HepG2 (cell line): ENCODE data around the gene MOK. TPM values are rescaled to one million over a fixed set of nuclear protein-coding genes. Genes with fewer than 3 reads are reported as not detected.

Experiments
- ATAC-seq: fragments of 200-7000 bp; cut with Tn5 transposase; 3 replicates; pipeline ENCODE4 v1.9.1; 2020; ENCODE audit warnings: mild to moderate bottlenecking, moderate library complexity
- BruUV-seq: library from RNA; stranded (reverse); fragments of 400-500 nt; replicated peaks from 2 replicates; lab custom pipeline; 2021; lab: Mats Ljungman, UMichigan
- CTCF ChIA-PET: fragments of 300-600 bp; formaldehyde crosslinking; extraction: SDS; loops from one replicate; lab custom pipeline; 2021; ENCODE audit warnings: low total read pairs, inconsistent platforms, low intra/inter-chr PET ratio; lab: Yijun Ruan, JAX
- POLR2A ChIA-PET: fragments of 350-600 bp; sonication (Branson Sonifier 250); formaldehyde crosslinking; loops from one replicate; lab custom pipeline; 2020; ENCODE audit warnings: antibody characterized with exemption, inconsistent platforms; lab: Yijun Ruan, JAX
- DNase-seq: peaks from one replicate; pipeline ENCODE4 v3.0.0-alpha.2; 2015; ENCODE audit warnings: low spot score
- FAIRE-seq: peaks from 3 replicates; lab custom pipeline; 2011; peaks lifted over from hg19 to GRCh38; lab: Jason Lieb, UNC
- H2AFZ ChIP-seq: one replicate; pipeline ENCODE4 v1.6.1; 2011; ENCODE audit warnings: low read length, inconsistent platforms
- H3K27ac ChIP-seq: fragments of 300-600 bp; 3 replicates; pipeline ENCODE4 v1.8.0; 2011; ENCODE audit warnings: mixed run types, mild to moderate bottlenecking, mixed read lengths, low read length, inconsistent platforms; ENCODE audit not compliant: insufficient read depth; ENCODE audit errors: extremely low read length
- H3K27me3 ChIP-seq, 2 experiments: fragments of 200-600 bp in 1 of 2; 2 replicates in 1 of 2; 3 replicates in 1 of 2; pipeline versions ENCODE4 v1.6.0 to v1.8.0; 2011; ENCODE audit warnings: low read length in 2 of 2, mild to moderate bottlenecking in 2 of 2, moderate library complexity in 2 of 2, inconsistent platforms in 1 of 2; ENCODE audit not compliant: insufficient read depth in 2 of 2, control insufficient read depth in 1 of 2
- H3K36me3 ChIP-seq, 2 experiments: fragments of 200-600 bp in 1 of 2; replicated peaks in 1 of 2; 2 replicates in 1 of 2; 3 replicates in 1 of 2; pipeline versions ENCODE4 v1.5.1 to v1.8.0; 2011; ENCODE audit warnings: low read length in 2 of 2, inconsistent platforms in 1 of 2; ENCODE audit not compliant: insufficient read depth in 2 of 2, control insufficient read depth in 1 of 2
- H3K4me1 ChIP-seq: 2 replicates; pipeline ENCODE4 v1.5.1; 2012; ENCODE audit warnings: low read length, inconsistent platforms; ENCODE audit not compliant: insufficient read depth
- H3K4me2 ChIP-seq: 2 replicates; pipeline ENCODE4 v1.6.0; 2011; ENCODE audit warnings: low read depth, low read length, inconsistent platforms
- H3K4me3 ChIP-seq, 3 experiments: fragments of 200-600 bp in 1 of 3; sonication (generic), shearing (Covaris generic) in 1 of 3; replicated peaks in 1 of 3; 2 replicates each; pipeline ENCODE4 v1.5.1; 2011 to 2016; ENCODE audit warnings: low read length in 3 of 3, inconsistent platforms in 2 of 3, low read depth in 2 of 3, mild to moderate bottlenecking in 2 of 3, control low read depth in 1 of 3, mixed read lengths in 1 of 3; ENCODE audit not compliant: insufficient read depth in 1 of 3
- H3K79me2 ChIP-seq: one replicate; pipeline ENCODE4 v1.6.1; 2011; ENCODE audit warnings: low read length, inconsistent platforms; ENCODE audit not compliant: insufficient read depth
- H3K9ac ChIP-seq: 2 replicates; pipeline ENCODE4 v1.6.0; 2011; ENCODE audit warnings: mild to moderate bottlenecking, low read depth, low read length, inconsistent platforms; ENCODE audit not compliant: insufficient read depth
- H3K9me3 ChIP-seq: 2 replicates; pipeline ENCODE4 v1.5.1; 2012; ENCODE audit warnings: mild to moderate bottlenecking, low read length
- H4K20me1 ChIP-seq: 2 replicates; pipeline ENCODE4 v1.6.0; 2011; ENCODE audit warnings: inconsistent platforms, mild to moderate bottlenecking, low read length, moderate library complexity; ENCODE audit not compliant: insufficient read depth
- FOSL1 ChIP-seq: sonication (generic); formaldehyde crosslinking; IDR thresholded peaks from 2 replicates; pipeline ENCODE4 v1.9.0; 2021; ENCODE audit warnings: missing genetic modification reagents, borderline replicate concordance
- NCOA5 ChIP-seq: sonication (generic); formaldehyde crosslinking; IDR thresholded peaks from 2 replicates; pipeline ENCODE4 v1.4.0; 2020; ENCODE audit warnings: missing genetic modification reagents
- POLR2G ChIP-seq: fragments of 200-400 bp; formaldehyde crosslinking; IDR thresholded peaks from 2 replicates; pipeline ENCODE4 v1.6.1; 2018; ENCODE audit warnings: mild to moderate bottlenecking, low read depth, low read length, moderate library complexity
- SETDB1 ChIP-seq: sonication (generic); formaldehyde crosslinking; IDR thresholded peaks from 2 replicates; pipeline ENCODE4 v1.5.1; 2020; ENCODE audit warnings: missing genetic modification reagents, mild to moderate bottlenecking, borderline replicate concordance
- SIN3A ChIP-seq: IDR thresholded peaks from 2 replicates; pipeline ENCODE4 v1.6.1; 2011; ENCODE audit warnings: low read depth, mild to moderate bottlenecking, control low read depth, low read length, borderline replicate concordance
- ZNF383 ChIP-seq: sonication (generic); formaldehyde crosslinking; IDR thresholded peaks from 2 replicates; pipeline ENCODE4 v1.4.0; 2020; ENCODE audit warnings: missing genetic modification reagents, mild to moderate bottlenecking, borderline replicate concordance
- ZNF547 ChIP-seq: sonication (generic); formaldehyde crosslinking; IDR thresholded peaks from 2 replicates; pipeline ENCODE4 v1.5.1; 2020; ENCODE audit warnings: mild to moderate bottlenecking, missing genetic modification reagents
- ZNF567 ChIP-seq: sonication (generic); formaldehyde crosslinking; IDR thresholded peaks from 2 replicates; pipeline ENCODE4 v1.8.1; 2023; ENCODE audit warnings: mild to moderate bottlenecking, missing genetic modification reagents, borderline replicate concordance
- ZNF746 ChIP-seq: sonication (generic); formaldehyde crosslinking; IDR thresholded peaks from 2 replicates; pipeline ENCODE4 v1.8.0; 2022; ENCODE audit warnings: mild to moderate bottlenecking, missing genetic modification reagents
- WGBS: methylation state at CpG from one replicate; pipeline ENCODE4 v1.1.6; 2017; ENCODE audit warnings: low lambda C conversion rate; 5-methylcytosine and 5-hydroxymethylcytosine counted together
- in situ Hi-C: cut with HindIII; loops from 2 replicates; pipeline ENCODE4 v1.10.0; 2017; ENCODE audit warnings: low pct_unique_long_range_greater_than_20kb; ENCODE audit not compliant: extremely low pct_ligation_motif_present
- intact Hi-C: fragments of 100-400 bp; cut with micrococcal nuclease; formaldehyde crosslinking; loops from one replicate; pipeline ENCODE4 v1.10.0; 2022; ENCODE audit not compliant: unreplicated experiment
- polyA plus RNA-seq, 8 experiments: library from polyadenylated mRNA; depleted of rRNA in 3 of 8; stranded (reverse) in 7 of 8; unstranded in 1 of 8; fragments of >200 nt; fragmentation: Illumina TruSeq in 4 of 8; extraction: Trizol in 4 of 8; gene quantifications; 2 replicates each; pipeline versions ENCODE4 v1.2.1 to v1.2.3, GENCODE V29; 2011 to 2016; ENCODE audit warnings: low read depth in 4 of 8, missing spikeins in 1 of 8, mixed read lengths in 1 of 8; ENCODE audit not compliant: insufficient read depth in 1 of 8
- total RNA-seq, 5 experiments: library from RNA; depleted of rRNA; stranded (reverse); fragments of >200 nt; fragmentation: Illumina TruSeq; extraction: Trizol; gene quantifications; 2 replicates each; pipeline ENCODE4 v1.2.3, GENCODE V29; 2016; ENCODE audit warnings: low read depth in 1 of 5
- TF ChIP-seq, protein P1 (sequence below), 2 experiments: sonication (generic) in 1 of 2; formaldehyde crosslinking in 1 of 2; IDR thresholded peaks; 2 replicates each; pipeline versions ENCODE4 v1.4.0 to v1.6.1; 2018 to 2020; ENCODE audit warnings: missing genetic modification reagents in 2 of 2, borderline replicate concordance in 1 of 2, low read depth in 1 of 2, mild to moderate bottlenecking in 1 of 2, missing biosample characterization in 1 of 2
- TF ChIP-seq, protein P2 (sequence below): fragments of 450-650 bp; IDR thresholded peaks from 2 replicates; pipeline ENCODE4 v1.6.1; 2017; ENCODE audit warnings: mild to moderate bottlenecking
- TF ChIP-seq, protein P3 (sequence below): sonication (generic); formaldehyde crosslinking; IDR thresholded peaks from 2 replicates; pipeline ENCODE4 v1.4.0; 2020; ENCODE audit warnings: missing genetic modification reagents, borderline replicate concordance

The MOK gene
- total and polyA plus RNA-seq, 2 of the 13 experiments (the other 11 are each of a cell fraction or from before 2014, with no cell fraction given) = 15.3 to 16.9 TPM

DNA sequence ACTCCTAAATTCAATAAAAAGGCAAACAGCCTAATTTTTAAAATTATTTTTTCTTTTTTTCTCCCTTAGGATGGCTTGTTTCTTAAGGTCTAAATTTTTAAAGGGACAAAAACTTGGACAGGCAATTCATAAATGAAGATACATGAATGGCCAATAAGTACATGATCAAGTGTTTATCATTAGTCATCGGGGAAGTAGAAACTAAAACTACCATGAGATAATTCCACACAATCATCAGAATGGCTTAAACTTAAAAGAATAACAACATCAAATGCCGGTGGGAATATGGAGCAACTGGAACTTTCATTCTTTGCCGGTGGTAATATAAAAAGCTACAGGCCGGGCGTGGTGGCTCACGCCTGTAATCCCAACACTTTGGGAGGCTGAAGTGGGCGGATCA, 29.1 kb downstream of the MOK start:
- Histone ChIP-seq H3K27ac (no peak overlapping the region), H3K9me3 (no peaks in the 10 kb centered on the region), H3K27me3 (no peaks in the 10 kb centered on the region), H3K4me3 (no peak overlapping the region), H3K4me2 (no peak overlapping the region), H3K36me3 (no peaks in the 10 kb centered on the region; a peak in 1 of 5 replicates), H4K20me1 (no peaks in the 10 kb centered on the region), H2AFZ (no peak overlapping the region), H3K79me2 (no peaks in the 10 kb centered on the region), H3K4me1 (peaks cover 14% of the 10 kb centered on the region), H3K9ac (no peak overlapping the region)
- POLR2A ChIA-PET = no interaction called here
- TF ChIP-seq ZNF547 (CRISPR knock-in tag) (no peak), NCOA5 (CRISPR knock-in tag) (no peak), ZNF567 (no peak), ZNF383 (CRISPR knock-in tag) (no peak), SETDB1 (CRISPR knock-in tag) (no peak), FOSL1 (CRISPR knock-in tag) (no peak), SIN3A (no peak), POLR2G (no peak), ZNF746 (no peak)
- TF ChIP-seq, protein P1, sequence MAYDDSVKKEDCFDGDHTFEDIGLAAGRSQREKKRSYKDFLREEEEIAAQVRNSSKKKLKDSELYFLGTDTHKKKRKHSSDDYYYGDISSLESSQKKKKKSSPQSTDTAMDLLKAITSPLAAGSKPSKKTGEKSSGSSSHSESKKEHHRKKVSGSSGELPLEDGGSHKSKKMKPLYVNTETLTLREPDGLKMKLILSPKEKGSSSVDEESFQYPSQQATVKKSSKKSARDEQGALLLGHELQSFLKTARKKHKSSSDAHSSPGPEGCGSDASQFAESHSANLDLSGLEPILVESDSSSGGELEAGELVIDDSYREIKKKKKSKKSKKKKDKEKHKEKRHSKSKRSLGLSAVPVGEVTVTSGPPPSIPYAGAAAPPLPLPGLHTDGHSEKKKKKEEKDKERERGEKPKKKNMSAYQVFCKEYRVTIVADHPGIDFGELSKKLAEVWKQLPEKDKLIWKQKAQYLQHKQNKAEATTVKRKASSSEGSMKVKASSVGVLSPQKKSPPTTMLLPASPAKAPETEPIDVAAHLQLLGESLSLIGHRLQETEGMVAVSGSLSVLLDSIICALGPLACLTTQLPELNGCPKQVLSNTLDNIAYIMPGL (CRISPR knock-in tag; IDR thresholded peaks at IDR 0.05; ENCODE audit: borderline replicate concordance in 1 of 2, low read depth in 1 of 2) = no peak
- TF ChIP-seq, protein P2, sequence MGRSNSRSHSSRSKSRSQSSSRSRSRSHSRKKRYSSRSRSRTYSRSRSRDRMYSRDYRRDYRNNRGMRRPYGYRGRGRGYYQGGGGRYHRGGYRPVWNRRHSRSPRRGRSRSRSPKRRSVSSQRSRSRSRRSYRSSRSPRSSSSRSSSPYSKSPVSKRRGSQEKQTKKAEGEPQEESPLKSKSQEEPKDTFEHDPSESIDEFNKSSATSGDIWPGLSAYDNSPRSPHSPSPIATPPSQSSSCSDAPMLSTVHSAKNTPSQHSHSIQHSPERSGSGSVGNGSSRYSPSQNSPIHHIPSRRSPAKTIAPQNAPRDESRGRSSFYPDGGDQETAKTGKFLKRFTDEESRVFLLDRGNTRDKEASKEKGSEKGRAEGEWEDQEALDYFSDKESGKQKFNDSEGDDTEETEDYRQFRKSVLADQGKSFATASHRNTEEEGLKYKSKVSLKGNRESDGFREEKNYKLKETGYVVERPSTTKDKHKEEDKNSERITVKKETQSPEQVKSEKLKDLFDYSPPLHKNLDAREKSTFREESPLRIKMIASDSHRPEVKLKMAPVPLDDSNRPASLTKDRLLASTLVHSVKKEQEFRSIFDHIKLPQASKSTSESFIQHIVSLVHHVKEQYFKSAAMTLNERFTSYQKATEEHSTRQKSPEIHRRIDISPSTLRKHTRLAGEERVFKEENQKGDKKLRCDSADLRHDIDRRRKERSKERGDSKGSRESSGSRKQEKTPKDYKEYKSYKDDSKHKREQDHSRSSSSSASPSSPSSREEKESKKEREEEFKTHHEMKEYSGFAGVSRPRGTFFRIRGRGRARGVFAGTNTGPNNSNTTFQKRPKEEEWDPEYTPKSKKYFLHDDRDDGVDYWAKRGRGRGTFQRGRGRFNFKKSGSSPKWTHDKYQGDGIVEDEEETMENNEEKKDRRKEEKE = no peak
- TF ChIP-seq, protein P3, sequence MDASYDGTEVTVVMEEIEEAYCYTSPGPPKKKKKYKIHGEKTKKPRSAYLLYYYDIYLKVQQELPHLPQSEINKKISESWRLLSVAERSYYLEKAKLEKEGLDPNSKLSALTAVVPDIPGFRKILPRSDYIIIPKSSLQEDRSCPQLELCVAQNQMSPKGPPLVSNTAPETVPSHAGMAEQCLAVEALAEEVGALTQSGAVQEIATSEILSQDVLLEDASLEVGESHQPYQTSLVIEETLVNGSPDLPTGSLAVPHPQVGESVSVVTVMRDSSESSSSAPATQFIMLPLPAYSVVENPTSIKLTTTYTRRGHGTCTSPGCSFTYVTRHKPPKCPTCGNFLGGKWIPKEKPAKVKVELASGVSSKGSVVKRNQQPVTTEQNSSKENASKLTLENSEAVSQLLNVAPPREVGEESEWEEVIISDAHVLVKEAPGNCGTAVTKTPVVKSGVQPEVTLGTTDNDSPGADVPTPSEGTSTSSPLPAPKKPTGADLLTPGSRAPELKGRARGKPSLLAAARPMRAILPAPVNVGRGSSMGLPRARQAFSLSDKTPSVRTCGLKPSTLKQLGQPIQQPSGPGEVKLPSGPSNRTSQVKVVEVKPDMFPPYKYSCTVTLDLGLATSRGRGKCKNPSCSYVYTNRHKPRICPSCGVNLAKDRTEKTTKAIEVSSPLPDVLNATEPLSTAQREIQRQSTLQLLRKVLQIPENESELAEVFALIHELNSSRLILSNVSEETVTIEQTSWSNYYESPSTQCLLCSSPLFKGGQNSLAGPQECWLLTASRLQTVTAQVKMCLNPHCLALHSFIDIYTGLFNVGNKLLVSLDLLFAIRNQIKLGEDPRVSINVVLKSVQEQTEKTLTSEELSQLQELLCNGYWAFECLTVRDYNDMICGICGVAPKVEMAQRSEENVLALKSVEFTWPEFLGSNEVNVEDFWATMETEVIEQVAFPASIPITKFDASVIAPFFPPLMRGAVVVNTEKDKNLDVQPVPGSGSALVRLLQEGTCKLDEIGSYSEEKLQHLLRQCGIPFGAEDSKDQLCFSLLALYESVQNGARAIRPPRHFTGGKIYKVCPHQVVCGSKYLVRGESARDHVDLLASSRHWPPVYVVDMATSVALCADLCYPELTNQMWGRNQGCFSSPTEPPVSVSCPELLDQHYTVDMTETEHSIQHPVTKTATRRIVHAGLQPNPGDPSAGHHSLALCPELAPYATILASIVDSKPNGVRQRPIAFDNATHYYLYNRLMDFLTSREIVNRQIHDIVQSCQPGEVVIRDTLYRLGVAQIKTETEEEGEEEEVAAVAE (CRISPR knock-in tag) = no peak
- 96% methylated on average over 7 of the region's 7 CpGs for WGBS
- DNase-seq = no peak
- in situ Hi-C loops (no loop called here), intact Hi-C loops (no loop called here)
- CTCF ChIA-PET = no interaction called here
- ATAC-seq = no peak
- BruUV-seq = no TSS peak
- no peak for FAIRE-seq
